Activated CD4-positive, CD25-positive, alpha-beta regulatory T cell (primary cell): Measurements from ENCODE around the gene HTRA3.

ENCODE experiments used
- DNase-seq, 4 experiments: peaks; one replicate each; lab custom pipeline; 2025; lab: John Stamatoyannopoulos, UW

The HTRA3 gene

GRCh38 chr4:8266508-8266907, 3.0 kb upstream of the HTRA3 start:
- no peak for DNase-seq

GRCh38 chr4:8267077-8267476, 2.5 kb upstream of the HTRA3 start:
- no peak for DNase-seq

GRCh38 chr4:8268211-8268610, 1.3 kb upstream of the HTRA3 start:
- no peak for DNase-seq

GRCh38 chr4:8268901-8269534, 536 bp upstream of the HTRA3 start:
- DNase-seq, result no peak

GRCh38 chr4:8270418-8270771, 841 bp downstream of the HTRA3 start:
- DNase-seq, result no peak

GRCh38 chr4:8270912-8271815, 1.6 kb downstream of the HTRA3 start:
- no peak for DNase-seq

- DNase-seq, result no peak
Measured at GRCh38 chr4:8271821-8272220, 2.3 kb downstream of the HTRA3 start.

GRCh38 chr4:8272472-8273428, 3.2 kb downstream of the HTRA3 start:
- DNase-seq, result no peak

GRCh38 chr4:8273450-8273849, 3.9 kb downstream of the HTRA3 start:
- DNase-seq, result no peak

GRCh38 chr4:8274066-8274652, 4.6 kb downstream of the HTRA3 start:
- no peak for DNase-seq

GRCh38 chr4:8274765-8275547, 5.4 kb downstream of the HTRA3 start:
- DNase-seq, result no peak

GRCh38 chr4:8275548-8275910, 6.0 kb downstream of the HTRA3 start:
- no peak for DNase-seq

- DNase-seq, result no peak
Measured at GRCh38 chr4:8276358-8277240, 7.0 kb downstream of the HTRA3 start.

GRCh38 chr4:8277356-8278008, 7.9 kb downstream of the HTRA3 start:
- no peak for DNase-seq

GRCh38 chr4:8278009-8278395, 8.4 kb downstream of the HTRA3 start:
- DNase-seq, result no peak

- DNase-seq, result no peak
Measured at GRCh38 chr4:8278421-8279287, 9.1 kb downstream of the HTRA3 start.

GRCh38 chr4:8279321-8280157, 10.0 kb downstream of the HTRA3 start:
- DNase-seq, result no peak
